Measurements from ENCODE around the gene ADGRV1.

Gene ADGRV1

GRCh38 chr5:90941002-90941720 is 382.6 kb downstream of the ADGRV1 start:
- no peak for TF ChIP-seq CTCF (IDR thresholded peaks at IDR 0.05; ENCODE audit: insufficient read depth, low read depth, low read length, missing control alignments)
- DNase-seq (ENCODE audit: low read depth), result no peak
- no peak overlapping the region for H3K4me3 ChIP-seq (ENCODE audit: low read length)

- DNase-seq (ENCODE audit: low read depth), result peak; percentile 83
- no peak for TF ChIP-seq CTCF (IDR thresholded peaks at IDR 0.05; ENCODE audit: insufficient read depth, low read depth, low read length, missing control alignments)
- H3K4me3 ChIP-seq (ENCODE audit: low read length), result no peak overlapping the region
Measured at GRCh38 chr5:90944116-90944515, 385.5 kb downstream of the ADGRV1 start.

DNA sequence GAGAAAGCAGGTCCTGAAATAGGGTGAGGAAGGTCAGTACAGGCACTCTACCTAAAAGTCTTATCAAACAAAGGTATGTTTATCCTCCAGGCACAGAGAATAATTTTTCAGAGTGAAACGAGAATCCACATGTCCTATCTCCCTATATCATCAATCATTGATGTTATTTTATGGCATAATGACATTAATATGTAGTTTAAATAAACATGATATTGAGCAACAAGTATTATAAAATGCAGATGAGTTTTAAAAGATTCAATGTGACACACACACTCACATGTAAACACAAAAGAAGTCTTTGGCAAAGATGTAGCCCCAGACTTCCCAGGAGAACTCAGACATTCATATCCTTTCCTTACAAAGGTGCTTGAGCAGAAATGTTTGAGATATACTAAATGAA is 389.1 kb downstream of the ADGRV1 start:
- DNase-seq (ENCODE audit: low read depth), result no peak

DNA sequence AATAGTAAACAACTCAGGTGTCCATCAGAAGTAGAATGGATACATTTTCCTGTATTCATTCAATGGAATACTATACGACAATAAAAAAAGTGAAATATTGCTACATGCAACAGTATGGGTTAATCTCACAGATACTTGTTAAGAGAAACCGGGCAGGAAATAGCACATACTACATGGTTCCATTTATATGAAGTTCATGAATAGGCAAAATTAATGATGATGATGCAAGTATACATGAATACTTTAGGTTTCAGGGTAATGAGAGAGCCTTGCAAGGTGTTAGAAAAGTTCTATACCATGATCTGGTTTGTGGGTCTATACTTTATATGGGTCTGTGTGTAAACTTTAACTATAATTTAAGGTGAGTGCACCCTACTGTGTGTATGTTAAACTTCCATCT is 390.4 kb downstream of the ADGRV1 start:
- no peak overlapping the region for H3K4me3 ChIP-seq (ENCODE audit: low read length)
- DNase-seq (ENCODE audit: low read depth), result no peak
- no peak for TF ChIP-seq CTCF (IDR thresholded peaks at IDR 0.05; ENCODE audit: insufficient read depth, low read depth, low read length, missing control alignments)

More for the DNA sequence above, 389.1 kb downstream of the ADGRV1 start:
- no peak for TF ChIP-seq CTCF (IDR thresholded peaks at IDR 0.05; ENCODE audit: insufficient read depth, low read depth, low read length, missing control alignments)
- H3K4me3 ChIP-seq (ENCODE audit: low read length), result no peak overlapping the region

DNA sequence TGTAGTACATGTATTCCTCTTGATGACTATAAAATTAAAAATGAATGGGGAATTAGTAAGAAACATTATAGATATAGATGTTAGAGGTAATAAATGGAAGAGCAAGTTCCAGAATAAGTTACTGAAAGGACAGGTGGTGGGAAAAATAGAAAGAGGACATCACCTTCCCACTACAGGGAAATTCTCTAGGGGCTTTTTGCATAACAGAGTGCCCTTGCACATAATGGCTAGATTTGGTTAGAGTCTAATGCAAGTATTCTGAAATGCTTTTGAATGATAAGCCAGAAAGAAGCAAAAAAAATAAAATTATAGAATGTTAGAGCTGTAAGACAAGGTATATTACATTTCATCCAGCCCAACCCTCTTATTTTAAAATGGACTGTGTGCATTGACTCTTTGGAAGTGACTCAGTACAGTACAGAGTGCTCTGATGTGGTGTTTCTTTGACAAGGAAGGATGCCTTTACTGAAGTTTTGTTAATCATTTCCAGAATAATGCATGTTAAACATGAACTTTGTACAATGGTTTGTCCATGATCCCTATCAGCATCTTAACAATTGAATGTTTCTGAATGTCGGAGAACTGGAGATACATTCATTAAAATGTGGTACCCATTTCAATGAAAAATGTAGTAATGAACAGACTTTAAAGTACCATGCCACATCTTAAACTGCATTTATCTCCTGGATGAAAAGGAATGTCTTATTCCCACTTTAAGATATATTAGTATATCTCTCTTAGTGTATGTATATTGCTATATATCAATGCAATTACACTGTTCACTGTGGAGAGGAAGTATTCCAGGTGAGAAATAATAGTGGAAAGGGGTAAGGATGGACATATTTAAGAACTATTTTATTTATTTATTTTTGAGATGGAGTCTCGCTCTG is 391.1 kb downstream of the ADGRV1 start:
- no peak for TF ChIP-seq CTCF (IDR thresholded peaks at IDR 0.05; ENCODE audit: insufficient read depth, low read depth, low read length, missing control alignments)
- no peak for DNase-seq (ENCODE audit: low read depth)
- H3K4me3 ChIP-seq (ENCODE audit: low read length), result no peak overlapping the region

DNA sequence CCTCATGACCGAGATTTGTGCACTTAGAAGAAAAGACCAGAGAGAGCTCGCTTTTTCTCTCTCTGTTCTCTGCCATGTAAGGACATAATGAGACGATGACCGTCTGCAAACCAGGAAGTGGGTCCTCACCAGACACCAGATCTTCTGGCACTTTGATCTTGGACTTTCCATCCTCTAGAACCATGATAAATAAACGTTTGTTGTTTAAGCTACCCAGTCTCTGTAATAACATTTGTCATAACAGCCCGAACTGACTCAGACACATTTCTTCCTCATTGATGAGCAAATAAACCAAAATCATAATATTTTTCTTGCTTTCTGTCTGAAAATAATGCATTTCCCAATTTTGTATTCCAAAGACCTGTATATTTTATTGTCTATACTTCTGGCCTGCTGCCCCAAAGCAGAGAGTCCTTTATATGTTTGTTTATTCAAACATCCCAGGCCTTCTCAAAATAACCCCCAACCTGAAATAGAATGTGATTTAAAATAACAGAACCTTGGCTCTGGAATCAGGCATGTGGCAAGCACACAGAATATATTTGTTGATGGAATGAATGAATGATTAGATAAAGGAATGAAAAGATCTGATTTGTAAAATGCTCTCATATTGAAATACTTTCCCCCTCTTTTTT is 396.5 kb downstream of the ADGRV1 start:
- TF ChIP-seq CTCF (IDR thresholded peaks at IDR 0.05; ENCODE audit: insufficient read depth, low read depth, low read length, missing control alignments), result no peak
- no peak overlapping the region for H3K4me3 ChIP-seq (ENCODE audit: low read length)
- DNase-seq (ENCODE audit: low read depth), result no peak

All from epithelial cell of esophagus (primary cell).